ENCODE results near the gene PCAT6. TPM values are rescaled to one million over a fixed set of nuclear protein-coding genes. Genes with fewer than 3 reads are reported as not detected.

The PCAT6 gene
- total and polyA plus RNA-seq, 2 of the 8 experiments (the other 6 are each of a cell fraction or from before 2014, with no cell fraction given), result 4.6 to 14.7 TPM

GRCh38 chr1:202825748-202826147 is 15.0 kb downstream of the PCAT6 start:
- H4K91ac ChIP-seq (replicated peaks; ENCODE audit: insufficient read length, low read length), result no peak overlapping the region
- no peak overlapping the region for H2AK5ac ChIP-seq (ENCODE audit: low read depth, low read length)
- POLR2A ChIA-PET (ENCODE audit: partially characterized antibody), result interaction anchor here (0.9 to 8.4 kb wide), 5 partner anchors 11 to 35 kb away, joined by 3 to 47 read pairs (median 5); partner anchors contain the start of genes KDM5B and PCAT6
- no peak overlapping the region for H3K56ac ChIP-seq (replicated peaks; ENCODE audit: insufficient read length, low read depth, low read length)
- H3K23me2 ChIP-seq (ENCODE audit: low read depth, low read length), result no peaks in the 10 kb centered on the region
- no peaks in the 10 kb centered on the region for H3K79me2 ChIP-seq (ENCODE audit: control insufficient read depth in 1 of 2, insufficient read depth in 2 of 2, low read length in 2 of 2)
- DNase-seq (ENCODE audit: low read depth in 1 of 2, low spot score in 2 of 2) (no peak), FAIRE-seq (no peak)
- no peak overlapping the region for H4K5ac ChIP-seq (ENCODE audit: insufficient read length, low read depth, low read length)
- H3K4ac ChIP-seq (replicated peaks; ENCODE audit: insufficient read length, low read depth, low read length), result no peak overlapping the region
- no peaks in the 10 kb centered on the region for H3K4me1 ChIP-seq (replicated peaks in 1 of 4; ENCODE audit: control insufficient read depth in 3 of 4, insufficient read depth in 4 of 4, low read length in 3 of 4)
- no peaks in the 10 kb centered on the region for H3K27me3 ChIP-seq (replicated peaks in 1 of 4; ENCODE audit: control insufficient read depth in 3 of 4, extremely low read depth in 1 of 4, insufficient read depth in 3 of 4, low read length in 3 of 4)
- no peak overlapping the region for H2BK5ac ChIP-seq (ENCODE audit: low read depth, low read length)
- no peak overlapping the region for H3K18ac ChIP-seq (ENCODE audit: extremely low read depth, low read length)
- WGBS, 2 experiments (ENCODE audit: extremely low coverage in 1 of 2, insufficient coverage in 1 of 2, insufficient read length in 1 of 2, insufficient replicate concordance in 2 of 2, low coverage in 1 of 2, low lambda C conversion rate in 2 of 2, missing lambda C conversion rate in 1 of 2), result 92% methylated on average over 7 of the region's 7 CpGs; no CpG with 5 or more reads in 1 of the 2 experiments
- no peak overlapping the region; the same call in 1 of the 2 replicates for H4K8ac ChIP-seq (ENCODE audit: extremely low read depth, insufficient read depth, low read length)
- H3K36me3 ChIP-seq (ENCODE audit: control insufficient read depth in 2 of 4, insufficient read depth in 4 of 4, low read length in 3 of 4), result no peaks in the 10 kb centered on the region
- no peak overlapping the region for H3K14ac ChIP-seq (ENCODE audit: insufficient read length)
- no peak overlapping the region for H3K23ac ChIP-seq (ENCODE audit: insufficient read length)
- no peak overlapping the region for H2BK15ac ChIP-seq (ENCODE audit: low read length)
- CTCF ChIA-PET (ENCODE audit: partially characterized antibody), result interaction anchor here (1.3 to 1.6 kb wide), 2 partner anchors 49 to 214 kb away, joined by 3 read pairs; no protein-coding TSS in a partner anchor
- no peaks in the 10 kb centered on the region for H4K20me1 ChIP-seq (replicated peaks in 1 of 2; ENCODE audit: control insufficient read depth in 1 of 2, insufficient read depth in 2 of 2, low read length in 2 of 2)
- H3K9ac ChIP-seq (replicated peaks in 1 of 4; ENCODE audit: extremely low read depth in 1 of 4, low read depth in 3 of 4, low read length in 3 of 4), result no peak overlapping the region
- no peak overlapping the region for H2BK12ac ChIP-seq (ENCODE audit: low read depth, low read length)
- no peaks in the 10 kb centered on the region for H3K79me1 ChIP-seq (ENCODE audit: low read depth, low read length)
- H2BK20ac ChIP-seq (ENCODE audit: low read length), result no peak overlapping the region
- no peak overlapping the region for H2AFZ ChIP-seq (ENCODE audit: low read length)
- no peak overlapping the region for H2BK120ac ChIP-seq (replicated peaks; ENCODE audit: low read depth, low read length)
- no peaks in the 10 kb centered on the region for H3K9me3 ChIP-seq (ENCODE audit: insufficient read depth in 2 of 2, low read depth in 1 of 2, low read length in 1 of 2)
- no peak overlapping the region for H3K4me2 ChIP-seq (ENCODE audit: insufficient read depth in 1 of 2, low read depth in 2 of 2, low read length in 2 of 2)
- H3K27ac ChIP-seq (ENCODE audit: low read depth, low read length), result no peak overlapping the region
- H3K4me3 ChIP-seq (ENCODE audit: extremely low read depth in 1 of 4, insufficient read depth in 2 of 4, low read depth in 3 of 4, low read length in 4 of 4), result no peak overlapping the region
- TF ChIP-seq POLR2AphosphoS5 (IDR thresholded peaks at IDR 0.05; ENCODE audit: low read depth, low read length), result no peak
- no peak for TF ChIP-seq JUND (IDR thresholded peaks at IDR 0.05; ENCODE audit: low read length)
- no peak for TF ChIP-seq SRF (IDR thresholded peaks at IDR 0.05; ENCODE audit: low read depth, low read length)
- TF ChIP-seq E2F6 (IDR thresholded peaks at IDR 0.05), result no peak
- TF ChIP-seq KDM5A (IDR thresholded peaks at IDR 0.05; ENCODE audit: low read length), result no peak
- TF ChIP-seq SP1 (IDR thresholded peaks at IDR 0.05; ENCODE audit: low read depth, low read length), result no peak
- TF ChIP-seq SIRT6 (IDR thresholded peaks at IDR 0.05; ENCODE audit: low read length), result no peak
- no peak for TF ChIP-seq ZNF274 (IDR thresholded peaks at IDR 0.05; ENCODE audit: borderline replicate concordance, extremely low read depth, low read length)
- TF ChIP-seq EGR1 (IDR thresholded peaks at IDR 0.05; ENCODE audit: borderline replicate concordance, low read depth, low read length), result no peak
